Spleen (tissue), 11 donors: ENCODE data around the gene P3H1. TPM values are rescaled to one million over a fixed set of nuclear protein-coding genes. Genes with fewer than 3 reads are reported as not detected.

Experiments used
- DNase-seq: peaks from one replicate; pipeline ENCODE4 v3.0.0-alpha.2; 2020
- H3K27ac ChIP-seq, 8 donors: fragments of 200-600 bp; sonication (generic) in 7 of 8; 1 replicate in 4 of 8; 2 replicates in 4 of 8; pipeline versions ENCODE4 v1.5.0 to v1.8.0; 2016 to 2021; ENCODE audit warnings: inconsistent platforms in 4 of 8, mild to moderate bottlenecking in 4 of 8, moderate library complexity in 1 of 8
- H3K27me3 ChIP-seq, 7 donors: fragments of 200-600 bp; sonication (generic) in 6 of 7; replicated peaks in 1 of 7; 1 replicate in 4 of 7; 2 replicates in 3 of 7; pipeline versions ENCODE4 v1.5.0 to v1.8.0; 2016 to 2021; ENCODE audit warnings: inconsistent platforms in 3 of 7, mild to moderate bottlenecking in 1 of 7
- H3K36me3 ChIP-seq, 6 donors: fragments of 200-600 bp; sonication (generic) in 5 of 6; 1 replicate in 4 of 6; 2 replicates in 2 of 6; pipeline versions ENCODE4 v1.5.0 to v1.8.0; 2016 to 2021; ENCODE audit warnings: inconsistent platforms in 2 of 6
- H3K4me1 ChIP-seq, 6 donors: fragments of 200-600 bp; sonication (generic) in 5 of 6; 1 replicate in 3 of 6; 2 replicates in 3 of 6; pipeline versions ENCODE4 v1.5.0 to v1.8.0; 2016 to 2021; ENCODE audit warnings: inconsistent platforms in 3 of 6
- H3K4me3 ChIP-seq, 8 donors: fragments of 200-600 bp; sonication (generic) in 7 of 8; 1 replicate in 4 of 8; 2 replicates in 4 of 8; pipeline versions ENCODE4 v1.5.0 to v1.8.0; 2016 to 2021; ENCODE audit warnings: inconsistent platforms in 4 of 8, mild to moderate bottlenecking in 4 of 8, moderate library complexity in 2 of 8
- H3K9me3 ChIP-seq, 8 donors: fragments of 200-600 bp; sonication (generic) in 7 of 8; 1 replicate in 4 of 8; 2 replicates in 4 of 8; pipeline versions ENCODE4 v1.5.0 to v1.8.0; 2016 to 2021; ENCODE audit warnings: inconsistent platforms in 4 of 8
- CTCF ChIP-seq, 11 experiments: fragments of 200-600 bp in 7 of 11; fragments of 450-650 bp in 4 of 11; sonication (generic) in 4 of 11; IDR thresholded peaks in 8 of 11; conservative IDR thresholded peaks in 3 of 11; 1 replicate in 7 of 11; 2 replicates in 4 of 11; pipeline versions ENCODE4 v1.4.0 to v1.8.0; 2016 to 2021; ENCODE audit warnings: antibody characterized with exemption in 11 of 11, inconsistent platforms in 4 of 11, mild to moderate bottlenecking in 1 of 11
- POLR2A ChIP-seq, 3 donors: fragments of 450-650 bp; IDR thresholded peaks; one replicate each; pipeline ENCODE4 v1.5.1; 2017; ENCODE audit warnings: antibody characterized with exemption in 3 of 3, mild to moderate bottlenecking in 1 of 3
- POLR2AphosphoS5 ChIP-seq, 3 donors: sonication (generic); formaldehyde crosslinking; IDR thresholded peaks; one replicate each; pipeline ENCODE4 v1.5.1; 2017; ENCODE audit warnings: antibody characterized with exemption in 3 of 3
- WGBS, 5 donors: extraction: QIAGEN DNeasy Blood & Tissue Kit in 3 of 5; methylation state at CpG; one replicate each; pipeline versions ENCODE4 v1.1.5 to v1.1.7; 2013 to 2018; 5-methylcytosine and 5-hydroxymethylcytosine counted together
- intact Hi-C: fragments of 100-400 bp; cut with DNase I; formaldehyde crosslinking; loops from one replicate; pipeline ENCODE4 v1.15.0; 2023; ENCODE audit warnings: low total_unique reads
- polyA plus RNA-seq, 3 donors: library from polyadenylated mRNA; stranded (reverse); fragments of 200-250 nt; gene quantifications; one replicate each; pipeline ENCODE4 v1.2.1, GENCODE V29; 2013
- total RNA-seq, 7 donors: library from RNA; depleted of rRNA in 3 of 7; stranded (reverse); fragments of >200 nt in 3 of 7; fragmentation: NEBNext Ultra II Directional in 4 of 7; extraction: Animal tissue kit (Norgen Biotek cat#: 25700) in 4 of 7; gene quantifications; one replicate each; pipeline versions ENCODE4 v1.1.0 to v1.2.1, GENCODE V29; 2016 to 2021
- donor health status: healthy with polysubstance abuse.
- donor health status: DM: no; HTN: no; CAD: no; lungs with moderate emphysema.
- donor health status: DM: no; HTN: no; CAD: no.
- donor health status: Bipolar disorder and iron deficiency.
- donor health status: healthy.
- donor health status: DM: no; HTN: no; CAD: no.
- donor health status: DM: yes; HTN: yes; CAD: no.

P3H1 gene
- total and polyA plus RNA-seq, 10 donors, result 35.1 to 55.8 (median 42.0) TPM

- intact Hi-C loops, result no loop called here
- Histone ChIP-seq H3K36me3 (peaks cover 0 to 86% (median 34%) of the 10 kb centered on the region in 6 donors), H3K4me1 (peaks cover 0 to 8% (median 6%) of the 10 kb centered on the region in 6 donors), H3K27ac (no peak overlapping the region), H3K27me3 (peaks cover 0 to 7% (median 0%) of the 10 kb centered on the region in 7 donors), H3K4me3 (no peak overlapping the region), H3K9me3 (no peaks in the 10 kb centered on the region)
- DNase-seq, result no peak
- TF ChIP-seq CTCF (IDR thresholded peaks at IDR 0.05 in 8 of 11, conservative IDR thresholded peaks at IDR 0.05 in 3 of 11) (no peak), POLR2A (IDR thresholded peaks at IDR 0.05) (no peak), POLR2AphosphoS5 (IDR thresholded peaks at IDR 0.05) (no peak)
- 96 to 100% (median 100%) methylated on average over 1 of the region's 1 CpG for WGBS, 5 donors
Observed at GRCh38 chr1:42780176-42780575, 13.3 kb upstream of the P3H1 start.

GRCh38 chr1:42779725-42780124 lies 12.9 kb upstream of the P3H1 start:
- H3K9me3 ChIP-seq, result no peaks in the 10 kb centered on the region
- no peak overlapping the region for H3K27ac ChIP-seq
- H3K36me3 ChIP-seq, result peaks cover 0 to 90% (median 38%) of the 10 kb centered on the region in 6 donors
- DNase-seq, result no peak
- intact Hi-C loops, result loop anchor here (5.0 kb wide), 1 partner anchor 293 kb away; no protein-coding TSS in a partner anchor
- H3K4me3 ChIP-seq, result no peak overlapping the region
- no peak for TF ChIP-seq CTCF (IDR thresholded peaks at IDR 0.05 in 8 of 11, conservative IDR thresholded peaks at IDR 0.05 in 3 of 11)
- TF ChIP-seq POLR2A (IDR thresholded peaks at IDR 0.05), result no peak
- TF ChIP-seq POLR2AphosphoS5 (IDR thresholded peaks at IDR 0.05), result no peak
- peaks cover 0 to 3% (median 0%) of the 10 kb centered on the region in 7 donors for H3K27me3 ChIP-seq
- H3K4me1 ChIP-seq, result peaks cover 0 to 3% (median 1%) of the 10 kb centered on the region in 6 donors
- 74 to 78% (median 77%) methylated on average over 2 of the region's 2 CpGs for WGBS, 5 donors

- H3K36me3 ChIP-seq, result peaks cover 0 to 98% (median 49%) of the 10 kb centered on the region in 6 donors
- DNase-seq, result no peak
- intact Hi-C loops, result loop anchor here (5.0 kb wide), 1 partner anchor 294 kb away; no protein-coding TSS in a partner anchor
- no peak overlapping the region for H3K4me3 ChIP-seq
- no peaks in the 10 kb centered on the region for H3K9me3 ChIP-seq
- no peaks in the 10 kb centered on the region for H3K27me3 ChIP-seq
- peaks cover 0 to 5% (median 0%) of the 10 kb centered on the region in 6 donors for H3K4me1 ChIP-seq
- peak; percentile 16 to 71 (median 55) for TF ChIP-seq CTCF (IDR thresholded peaks at IDR 0.05 in 8 of 11, conservative IDR thresholded peaks at IDR 0.05 in 3 of 11)
- no peak for TF ChIP-seq POLR2A (IDR thresholded peaks at IDR 0.05)
- H3K27ac ChIP-seq, result no peak overlapping the region
Observed at GRCh38 chr1:42777852-42778251, 11.0 kb upstream of the P3H1 start.

GRCh38 chr1:42776502-42776901 lies 9.7 kb upstream of the P3H1 start:
- intact Hi-C loops, result loop anchor here (5.0 kb wide), 1 partner anchor 296 kb away; no protein-coding TSS in a partner anchor
- Histone ChIP-seq H3K9me3 (no peaks in the 10 kb centered on the region), H3K4me3 (no peak overlapping the region), H3K36me3 (peaks cover 0 to 86% (median 49%) of the 10 kb centered on the region in 6 donors), H3K27ac (no peak overlapping the region), H3K4me1 (peaks cover 0 to 16% (median 3%) of the 10 kb centered on the region in 6 donors), H3K27me3 (no peaks in the 10 kb centered on the region)
- TF ChIP-seq POLR2A (IDR thresholded peaks at IDR 0.05), result no peak
- TF ChIP-seq CTCF (IDR thresholded peaks at IDR 0.05 in 8 of 11, conservative IDR thresholded peaks at IDR 0.05 in 3 of 11), result no peak
- TF ChIP-seq POLR2AphosphoS5 (IDR thresholded peaks at IDR 0.05), result no peak
- WGBS, 5 donors, result 96 to 99% (median 97%) methylated on average over 6 of the region's 6 CpGs
- DNase-seq, result no peak
